Right atrium auricular region (tissue), 2 donors: ENCODE data around the gene ZBTB18. TPM values are rescaled to one million over a fixed set of nuclear protein-coding genes. Genes with fewer than 3 reads are reported as not detected.

Experiments used
- DNase-seq: peaks from one replicate; pipeline ENCODE4 v3.0.0-alpha.2; 2019; ENCODE audit warnings: low spot score
- H3K27ac ChIP-seq, 2 donors: fragments of 200-600 bp; sonication (generic); 1 replicate in 1 of 2; 2 replicates in 1 of 2; pipeline ENCODE4 v1.5.1; 2016 to 2019
- H3K27me3 ChIP-seq, 2 donors: fragments of 200-600 bp; sonication (generic); one replicate each; pipeline versions ENCODE4 v1.5.1 to v1.6.0; 2017 to 2019
- H3K36me3 ChIP-seq: fragments of 200-600 bp; sonication (generic); one replicate; pipeline ENCODE4 v1.5.1; 2016
- H3K4me1 ChIP-seq, 2 donors: fragments of 200-600 bp; sonication (generic); one replicate each; pipeline versions ENCODE4 v1.5.1 to v1.6.0; 2017 to 2019
- H3K4me3 ChIP-seq, 2 donors: fragments of 200-600 bp; sonication (generic); 1 replicate in 1 of 2; 2 replicates in 1 of 2; pipeline ENCODE4 v1.5.1; 2017 to 2019; ENCODE audit warnings: mild to moderate bottlenecking in 1 of 2, moderate library complexity in 1 of 2
- H3K9me3 ChIP-seq, 2 donors: fragments of 200-600 bp; sonication (generic); one replicate each; pipeline ENCODE4 v1.5.1; 2019
- total RNA-seq, 2 donors: library from RNA; depleted of rRNA; stranded (reverse); fragments of >200 nt; gene quantifications; one replicate each; pipeline ENCODE4 v1.1.0, GENCODE V29; 2016
- TF ChIP-seq, protein P1 (sequence below), 2 donors: fragments of 200-600 bp; sonication (generic); IDR thresholded peaks; one replicate each; pipeline ENCODE4 v1.5.1; 2019; ENCODE audit warnings: antibody characterized with exemption in 2 of 2

ZBTB18 gene
- total RNA-seq, 2 donors from 2014 or later = 14.9 to 19.7 TPM

DNA sequence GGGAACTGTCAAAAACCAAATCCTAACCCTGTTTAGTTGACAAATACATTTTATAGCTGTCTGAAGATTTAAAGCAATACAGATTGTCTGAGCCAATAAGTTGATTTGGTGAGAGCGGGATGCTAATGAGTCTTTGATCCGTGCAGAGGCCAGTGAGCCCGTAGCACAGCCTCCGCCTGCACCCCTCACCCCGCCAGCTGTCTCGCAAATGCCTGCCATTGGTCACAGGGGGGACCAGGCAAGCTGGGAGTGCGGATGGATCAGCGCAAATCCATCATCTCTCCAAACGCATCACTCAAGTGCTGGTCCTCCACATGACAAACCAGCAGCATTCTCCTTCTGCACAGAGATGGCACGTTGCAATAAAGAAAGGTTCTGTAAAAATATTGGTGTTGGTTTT, 51.0 kb downstream of the ZBTB18 start:
- no peaks in the 10 kb centered on the region for H3K4me1 ChIP-seq
- H3K4me3 ChIP-seq = no peak overlapping the region
- no peak for DNase-seq
- H3K27ac ChIP-seq = no peak overlapping the region
- no peaks in the 10 kb centered on the region for H3K36me3 ChIP-seq
- no peaks in the 10 kb centered on the region for H3K27me3 ChIP-seq
- H3K9me3 ChIP-seq = no peaks in the 10 kb centered on the region
- TF ChIP-seq, protein P1, sequence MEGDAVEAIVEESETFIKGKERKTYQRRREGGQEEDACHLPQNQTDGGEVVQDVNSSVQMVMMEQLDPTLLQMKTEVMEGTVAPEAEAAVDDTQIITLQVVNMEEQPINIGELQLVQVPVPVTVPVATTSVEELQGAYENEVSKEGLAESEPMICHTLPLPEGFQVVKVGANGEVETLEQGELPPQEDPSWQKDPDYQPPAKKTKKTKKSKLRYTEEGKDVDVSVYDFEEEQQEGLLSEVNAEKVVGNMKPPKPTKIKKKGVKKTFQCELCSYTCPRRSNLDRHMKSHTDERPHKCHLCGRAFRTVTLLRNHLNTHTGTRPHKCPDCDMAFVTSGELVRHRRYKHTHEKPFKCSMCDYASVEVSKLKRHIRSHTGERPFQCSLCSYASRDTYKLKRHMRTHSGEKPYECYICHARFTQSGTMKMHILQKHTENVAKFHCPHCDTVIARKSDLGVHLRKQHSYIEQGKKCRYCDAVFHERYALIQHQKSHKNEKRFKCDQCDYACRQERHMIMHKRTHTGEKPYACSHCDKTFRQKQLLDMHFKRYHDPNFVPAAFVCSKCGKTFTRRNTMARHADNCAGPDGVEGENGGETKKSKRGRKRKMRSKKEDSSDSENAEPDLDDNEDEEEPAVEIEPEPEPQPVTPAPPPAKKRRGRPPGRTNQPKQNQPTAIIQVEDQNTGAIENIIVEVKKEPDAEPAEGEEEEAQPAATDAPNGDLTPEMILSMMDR (IDR thresholded peaks at IDR 0.05) = no peak

DNA sequence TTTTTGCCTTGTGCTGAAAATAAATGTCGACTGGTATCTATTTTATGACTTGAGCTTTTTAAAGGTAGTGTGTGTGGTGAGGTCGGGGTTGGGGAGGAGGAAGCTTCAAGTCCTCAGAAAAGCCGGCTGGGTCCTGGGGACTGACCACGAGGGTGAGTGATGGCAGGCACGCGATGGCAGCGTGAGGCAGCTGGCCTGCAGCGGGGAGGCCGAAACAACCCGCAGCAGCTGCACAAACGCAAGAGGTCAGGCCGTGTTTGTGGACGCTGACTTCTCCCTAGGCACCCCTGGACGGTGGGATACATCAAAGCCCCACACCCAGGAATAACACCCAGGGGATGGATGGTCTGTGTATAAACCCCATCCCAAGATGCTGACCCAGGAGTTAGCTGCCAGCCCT, 51.4 kb downstream of the ZBTB18 start:
- Histone ChIP-seq H3K27me3 (no peaks in the 10 kb centered on the region), H3K4me3 (no peak overlapping the region), H3K27ac (no peak overlapping the region), H3K36me3 (no peaks in the 10 kb centered on the region), H3K9me3 (no peaks in the 10 kb centered on the region), H3K4me1 (no peaks in the 10 kb centered on the region)
- no peak for DNase-seq
- TF ChIP-seq, protein P1 (IDR thresholded peaks at IDR 0.05) = no peak

DNA sequence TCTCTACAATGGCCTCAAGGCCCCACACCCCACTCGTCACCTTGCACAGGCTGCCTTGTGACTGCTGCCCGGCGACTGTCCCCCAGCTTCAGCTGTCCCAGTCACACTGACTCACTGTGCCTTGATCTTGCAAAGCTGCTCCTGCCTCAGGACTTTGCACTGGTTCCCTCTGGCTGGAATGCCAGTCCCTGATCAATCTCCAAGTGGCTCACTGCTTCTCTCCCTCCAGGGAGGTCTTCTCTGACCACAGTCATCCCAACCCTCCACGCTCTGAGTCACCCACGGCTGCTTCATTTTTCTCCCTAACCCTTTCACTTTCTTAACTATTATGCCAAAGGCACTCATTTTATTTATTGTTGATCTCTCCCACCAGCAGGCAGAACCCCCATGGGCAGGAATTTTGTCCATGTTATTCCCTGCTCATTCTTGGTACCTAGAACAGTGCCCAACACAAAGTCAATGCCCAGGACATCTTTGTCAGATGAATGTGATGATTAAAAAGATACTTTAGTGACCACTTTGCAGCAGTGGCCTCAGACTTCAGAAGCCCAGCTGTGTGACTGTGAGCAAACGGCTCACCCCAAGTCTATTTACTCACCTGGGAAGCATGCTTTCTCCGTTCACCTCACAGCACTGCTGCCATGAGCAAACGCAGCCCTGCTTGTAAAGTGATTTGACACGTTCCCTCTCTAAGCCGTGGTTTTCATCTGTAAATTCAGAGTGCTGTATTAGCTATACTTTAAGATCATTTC, 53.4 kb downstream of the ZBTB18 start:
- TF ChIP-seq, protein P1 (IDR thresholded peaks at IDR 0.05) = no peak
- Histone ChIP-seq H3K27ac (no peak overlapping the region), H3K4me3 (no peak overlapping the region), H3K27me3 (no peaks in the 10 kb centered on the region), H3K9me3 (no peaks in the 10 kb centered on the region), H3K4me1 (no peaks in the 10 kb centered on the region), H3K36me3 (no peaks in the 10 kb centered on the region)
- DNase-seq = no peak

DNA sequence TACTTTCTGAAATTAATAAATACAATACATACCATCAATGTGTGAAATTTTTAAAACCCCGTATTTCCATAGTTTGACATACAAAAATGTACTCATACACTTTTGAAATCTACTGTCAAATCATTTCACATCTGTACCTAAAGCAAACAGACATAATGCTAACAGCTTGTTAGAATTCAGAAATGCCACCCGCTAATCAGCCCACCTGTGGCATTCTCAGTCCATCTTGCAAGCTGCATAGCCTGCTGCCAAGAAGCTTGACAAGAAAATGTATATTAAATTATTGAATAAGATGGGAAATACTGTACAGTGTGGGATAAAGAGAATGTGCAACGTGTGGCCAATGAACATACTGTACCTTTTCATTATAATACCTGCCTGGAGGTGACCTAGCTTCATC, 55.1 kb downstream of the ZBTB18 start:
- no peak overlapping the region for H3K27ac ChIP-seq
- no peaks in the 10 kb centered on the region for H3K9me3 ChIP-seq
- no peak overlapping the region for H3K4me3 ChIP-seq
- H3K27me3 ChIP-seq = no peaks in the 10 kb centered on the region
- no peaks in the 10 kb centered on the region for H3K4me1 ChIP-seq
- no peaks in the 10 kb centered on the region for H3K36me3 ChIP-seq
- TF ChIP-seq, protein P1 (IDR thresholded peaks at IDR 0.05) = no peak
- no peak for DNase-seq

Other genes with a start within 250 kb of the ZBTB18 start
- gene AKT3, start 201.0 kb upstream of the ZBTB18 start, total RNA-seq = 10 to 100 TPM; 13.6 to 31.2 TPM